Heart right ventricle (tissue), 16 donors: ENCODE measurements around the gene NOX3. TPM values are rescaled to one million over a fixed set of nuclear protein-coding genes. Genes with fewer than 3 reads are reported as not detected.

ENCODE experiments used
- ATAC-seq, 8 donors: fragments of 200-7000 bp; cut with Tn5 transposase; one replicate each; pipeline ENCODE4 v1.9.1; 2020; ENCODE audit warnings: mild to moderate bottlenecking in 8 of 8, moderate library complexity in 8 of 8, moderate number of reproducible peaks in 1 of 8
- DNase-seq, 2 donors: peaks; one replicate each; pipeline ENCODE4 v3.0.0-alpha.2; 2020
- H3K27ac ChIP-seq, 10 donors: fragments of 200-600 bp; sonication (generic) in 2 of 10; one replicate each; pipeline versions ENCODE4 v1.5.0 to v1.8.0; 2020 to 2022; ENCODE audit warnings: mild to moderate bottlenecking in 3 of 10
- H3K27me3 ChIP-seq, 7 donors: fragments of 200-600 bp; one replicate each; pipeline ENCODE4 v1.8.0; 2021 to 2022; ENCODE audit warnings: mild to moderate bottlenecking in 2 of 7
- H3K36me3 ChIP-seq, 9 donors: fragments of 200-600 bp; sonication (generic) in 1 of 9; one replicate each; pipeline versions ENCODE4 v1.5.0 to v1.8.0; 2020 to 2022; ENCODE audit warnings: mild to moderate bottlenecking in 2 of 9
- H3K4me1 ChIP-seq, 9 donors: fragments of 200-600 bp; sonication (generic) in 1 of 9; one replicate each; pipeline versions ENCODE4 v1.5.0 to v1.8.0; 2020 to 2022; ENCODE audit warnings: mild to moderate bottlenecking in 4 of 9
- H3K4me3 ChIP-seq, 10 donors: fragments of 200-600 bp; sonication (generic) in 2 of 10; one replicate each; pipeline versions ENCODE4 v1.5.0 to v1.8.0; 2020 to 2022; ENCODE audit warnings: mild to moderate bottlenecking in 7 of 10, moderate library complexity in 2 of 10
- H3K9me3 ChIP-seq, 11 donors: fragments of 200-600 bp in 10 of 11; sonication (generic) in 2 of 11; one replicate each; pipeline versions ENCODE4 v1.5.0 to v1.8.0; 2013 to 2022; ENCODE audit warnings: mild to moderate bottlenecking in 2 of 11, control low read depth in 1 of 11, moderate library complexity in 1 of 11
- CTCF ChIP-seq, 9 donors: fragments of 200-600 bp; sonication (generic) in 2 of 9; IDR thresholded peaks; one replicate each; pipeline versions ENCODE4 v1.5.0 to v1.8.0; 2021 to 2022; ENCODE audit warnings: antibody characterized with exemption in 9 of 9, mild to moderate bottlenecking in 5 of 9, moderate library complexity in 1 of 9
- WGBS, 2 donors: extraction: QIAGEN DNeasy Blood & Tissue Kit; methylation state at CpG; one replicate each; pipeline ENCODE4 v1.1.7; 2013; ENCODE audit warnings: inconsistent platforms in 1 of 2; 5-methylcytosine and 5-hydroxymethylcytosine counted together
- intact Hi-C, 10 donors: fragments of 100-400 bp; cut with DNase I; formaldehyde crosslinking; loops; one replicate each; pipeline versions ENCODE4 v1.11.1 to v1.14.2; 2022
- polyA plus RNA-seq, 2 donors: library from polyadenylated mRNA; stranded (reverse); fragments of 200-250 nt; gene quantifications; one replicate each; pipeline ENCODE4 v1.2.3, GENCODE V29; 2013
- total RNA-seq, 10 donors: library from RNA; stranded (reverse); fragmentation: NEBNext Ultra II Directional in 3 of 10; extraction: Animal tissue kit (Norgen Biotek cat#: 25700) in 3 of 10; gene quantifications; one replicate each; pipeline versions ENCODE4 v1.2.1 to v1.2.4, GENCODE V29; 2021 to 2023
- donor health status: Arrhythmogenic right ventricular cardiomyopathy.
- donor health status: ischemic (EF 13 %, LVEDD 7.1; RV severe dilation, severe dysfunction).
- donor health status: healthy with polysubstance abuse.
- donor health status: DM: no; HTN: yes; CAD: no.
- donor health status: DM: no; HTN: no; CAD: no.
- donor health status: ischemic (EF 25% LVEDD 6.9; RV normal size, moderate dysfunction).
- donor health status: ischemic (EF 25% LVEDD 5.7; RV mildly dilated, moderate dysfunction).
- donor health status: healthy.
- donor health status: DM: yes; HTN: yes; CAD: no.
- donor health status: Ischemic cardiomyopathy.
- donor health status: ischemic (EF 35%, LVEDD 5.7; RV mildly dilated, moderate dysfunction).
- donor health status: nonischemic (EF 11% LVEDD 7.7; RV severe dilation, severe dysfunction).
- donor health status: DM: yes; HTN: yes; CAD: no.
- donor health status: PGD.
- donor health status: ischemic (EF 29% LVEDD 5.4; RV normal size, mild dysfunction).
- donor health status: nonischemic (EF 23%, LVEDD 6.1; RV moderate dilation, normal function).

NOX3 gene
- total and polyA plus RNA-seq, 12 donors: not detected

- intact Hi-C loops: no loop called here
- ATAC-seq: no peak
- no peak for TF ChIP-seq CTCF (IDR thresholded peaks at IDR 0.05)
- Histone ChIP-seq H3K9me3 (peaks cover 0 to 36% (median 6%) of the 10 kb centered on the region in 11 donors), H3K36me3 (no peaks in the 10 kb centered on the region), H3K27ac (no peak overlapping the region), H3K27me3 (no peaks in the 10 kb centered on the region), H3K4me1 (no peaks in the 10 kb centered on the region), H3K4me3 (no peak overlapping the region)
- WGBS, 2 donors: 81 to 89% methylated on average over 3 of the region's 3 CpGs
- DNase-seq: no peak
Measured at GRCh38 chr6:155466539-155466938, 10.9 kb upstream of the NOX3 start.

GRCh38 chr6:155461556-155461955 is 5.9 kb upstream of the NOX3 start:
- H3K4me3 ChIP-seq: no peak overlapping the region
- intact Hi-C loops: no loop called here

GRCh38 chr6:155454471-155454870 is 1.2 kb downstream of the NOX3 start:
- ATAC-seq: no peak
- 57 to 61% methylated on average over 4 of the region's 4 CpGs for WGBS, 2 donors
- H3K9me3 ChIP-seq: no peaks in the 10 kb centered on the region
- H3K27me3 ChIP-seq: peaks cover 0 to 24% (median 0%) of the 10 kb centered on the region in 7 donors
- no peaks in the 10 kb centered on the region for H3K36me3 ChIP-seq
- H3K4me3 ChIP-seq: no peak overlapping the region
- H3K27ac ChIP-seq: no peak overlapping the region
- intact Hi-C loops: no loop called here
- no peak for DNase-seq
- H3K4me1 ChIP-seq: peaks cover 0 to 5% (median 1%) of the 10 kb centered on the region in 9 donors
- TF ChIP-seq CTCF (IDR thresholded peaks at IDR 0.05): no peak

More at GRCh38 chr6:155461556-155461955, 5.9 kb upstream of the NOX3 start:
- TF ChIP-seq CTCF (IDR thresholded peaks at IDR 0.05): no peak
- peaks cover 0 to 8% (median 0%) of the 10 kb centered on the region in 7 donors for H3K27me3 ChIP-seq
- WGBS, 2 donors: 56 to 61% methylated on average over 6 of the region's 6 CpGs
- DNase-seq (no peak), ATAC-seq (no peak)
- no peaks in the 10 kb centered on the region for H3K36me3 ChIP-seq
- H3K4me1 ChIP-seq: no peaks in the 10 kb centered on the region
- H3K27ac ChIP-seq: no peak overlapping the region
- peaks cover 0 to 9% (median 0%) of the 10 kb centered on the region in 11 donors for H3K9me3 ChIP-seq

GRCh38 chr6:155454008-155454407 is 1.6 kb downstream of the NOX3 start:
- intact Hi-C loops: no loop called here
- ATAC-seq (no peak), DNase-seq (no peak)
- WGBS, 2 donors: 81 to 84% methylated on average over 1 of the region's 1 CpG
- Histone ChIP-seq H3K4me1 (peaks cover 0 to 10% (median 6%) of the 10 kb centered on the region in 9 donors), H3K27ac (no peak overlapping the region), H3K36me3 (no peaks in the 10 kb centered on the region), H3K27me3 (peaks cover 0 to 24% (median 0%) of the 10 kb centered on the region in 7 donors), H3K4me3 (no peak overlapping the region), H3K9me3 (no peaks in the 10 kb centered on the region)
- no peak for TF ChIP-seq CTCF (IDR thresholded peaks at IDR 0.05)
